Measurements from ENCODE around the gene LCN1.

LCN1 gene

GRCh38 chr9:135555203-135555602 is 34.0 kb downstream of the LCN1 start:
- Histone ChIP-seq H3K36me3 (ENCODE audit: insufficient read depth, low read length) (no peaks in the 10 kb centered on the region), H3K27me3 (ENCODE audit: control insufficient read depth, insufficient read depth, low read length) (no peaks in the 10 kb centered on the region), H3K4me1 (ENCODE audit: control insufficient read depth, insufficient read depth, low read length) (no peaks in the 10 kb centered on the region), H3K9ac (ENCODE audit: low read depth, low read length) (no peak overlapping the region), H3K4me2 (ENCODE audit: low read length) (no peak overlapping the region), H3K4me3 (ENCODE audit: low read length) (no peak overlapping the region), H3K9me3 (replicated peaks; ENCODE audit: low read length) (no peaks in the 10 kb centered on the region)

DNA sequence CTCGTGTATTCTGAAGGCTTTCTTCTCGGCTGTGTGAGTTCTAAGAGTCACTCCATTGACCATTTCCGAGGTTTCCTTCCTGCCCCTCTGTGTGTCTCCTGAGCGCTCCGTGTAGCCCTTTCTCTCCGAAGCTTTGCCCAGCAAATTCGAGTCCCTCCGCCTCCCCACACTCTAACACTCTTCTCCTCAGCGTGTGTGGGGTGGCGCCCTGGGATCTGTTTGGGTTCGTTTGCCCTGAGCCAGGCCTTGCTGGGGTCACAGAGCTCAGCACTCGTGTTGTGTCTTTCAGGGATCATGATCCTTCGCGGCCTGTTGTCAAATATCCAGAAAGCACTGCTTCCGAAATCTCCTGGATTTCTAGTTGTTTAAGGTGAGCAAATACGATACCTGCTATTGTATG is 34.7 kb downstream of the LCN1 start:
- no peaks in the 10 kb centered on the region for H3K4me1 ChIP-seq (ENCODE audit: control insufficient read depth, insufficient read depth, low read length)
- H3K4me3 ChIP-seq (ENCODE audit: low read length) = no peak overlapping the region
- H3K27me3 ChIP-seq (ENCODE audit: control insufficient read depth, insufficient read depth, low read length) = no peaks in the 10 kb centered on the region
- H3K4me2 ChIP-seq (ENCODE audit: low read length) = no peak overlapping the region
- H3K9me3 ChIP-seq (replicated peaks; ENCODE audit: low read length) = no peaks in the 10 kb centered on the region
- H3K9ac ChIP-seq (ENCODE audit: low read depth, low read length) = no peak overlapping the region
- H3K36me3 ChIP-seq (ENCODE audit: insufficient read depth, low read length) = no peaks in the 10 kb centered on the region

- no peaks in the 10 kb centered on the region for H3K9me3 ChIP-seq (replicated peaks; ENCODE audit: low read length)
- H3K4me3 ChIP-seq (ENCODE audit: low read length) = no peak overlapping the region
- no peak overlapping the region for H3K4me2 ChIP-seq (ENCODE audit: low read length)
- H3K9ac ChIP-seq (ENCODE audit: low read depth, low read length) = no peak overlapping the region
- no peaks in the 10 kb centered on the region for H3K27me3 ChIP-seq (ENCODE audit: control insufficient read depth, insufficient read depth, low read length)
- H3K36me3 ChIP-seq (ENCODE audit: insufficient read depth, low read length) = no peaks in the 10 kb centered on the region
- no peaks in the 10 kb centered on the region for H3K4me1 ChIP-seq (ENCODE audit: control insufficient read depth, insufficient read depth, low read length)
Measured at GRCh38 chr9:135559606-135560005, 38.4 kb downstream of the LCN1 start.

GRCh38 chr9:135561391-135562234 is 40.4 kb downstream of the LCN1 start, which contains the start of gene PAEP:
Gene PAEP, plus strand, starts transcription at chr9:135561756.
- Histone ChIP-seq H3K9me3 (replicated peaks; ENCODE audit: low read length) (no peaks in the 10 kb centered on the region), H3K4me1 (ENCODE audit: control insufficient read depth, insufficient read depth, low read length) (no peaks in the 10 kb centered on the region), H3K4me3 (ENCODE audit: low read length) (no peak within 1 kb of the TSS), H3K27me3 (ENCODE audit: control insufficient read depth, insufficient read depth, low read length) (no peaks in the 10 kb centered on the region), H3K4me2 (ENCODE audit: low read length) (no peak within 1 kb of the TSS), H3K9ac (ENCODE audit: low read depth, low read length) (no peak within 1 kb of the TSS), H3K36me3 (ENCODE audit: insufficient read depth, low read length) (no peaks in the 10 kb centered on the region)

DNA sequence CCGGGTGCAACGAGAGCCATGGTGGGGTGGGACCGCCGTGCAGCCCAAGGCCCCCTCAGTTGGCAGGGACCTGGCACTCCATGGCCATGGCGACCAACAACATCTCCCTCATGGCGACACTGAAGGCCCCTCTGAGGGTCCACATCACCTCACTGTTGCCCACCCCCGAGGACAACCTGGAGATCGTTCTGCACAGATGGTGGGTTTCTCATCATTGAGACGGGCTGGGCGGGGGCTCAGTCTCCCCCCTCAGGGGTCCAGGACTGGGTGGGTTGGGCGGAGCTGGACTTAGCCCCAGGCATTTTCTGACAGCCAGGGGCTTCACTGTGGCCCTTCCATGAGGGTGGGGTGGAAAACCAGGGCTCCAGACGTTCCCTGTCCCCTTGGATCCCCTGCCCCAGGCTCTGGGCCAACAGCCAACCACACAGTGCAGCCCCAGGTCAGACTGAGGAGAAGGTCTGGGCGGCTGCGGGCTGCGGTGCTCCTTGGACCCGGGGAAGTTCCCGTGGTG is 41.0 kb downstream of the LCN1 start:
- Histone ChIP-seq H3K27me3 (ENCODE audit: control insufficient read depth, insufficient read depth, low read length) (no peaks in the 10 kb centered on the region), H3K4me1 (ENCODE audit: control insufficient read depth, insufficient read depth, low read length) (no peaks in the 10 kb centered on the region), H3K4me3 (ENCODE audit: low read length) (no peak overlapping the region), H3K9me3 (replicated peaks; ENCODE audit: low read length) (no peaks in the 10 kb centered on the region), H3K36me3 (ENCODE audit: insufficient read depth, low read length) (no peaks in the 10 kb centered on the region), H3K4me2 (ENCODE audit: low read length) (no peak overlapping the region), H3K9ac (ENCODE audit: low read depth, low read length) (no peak overlapping the region)

DNA sequence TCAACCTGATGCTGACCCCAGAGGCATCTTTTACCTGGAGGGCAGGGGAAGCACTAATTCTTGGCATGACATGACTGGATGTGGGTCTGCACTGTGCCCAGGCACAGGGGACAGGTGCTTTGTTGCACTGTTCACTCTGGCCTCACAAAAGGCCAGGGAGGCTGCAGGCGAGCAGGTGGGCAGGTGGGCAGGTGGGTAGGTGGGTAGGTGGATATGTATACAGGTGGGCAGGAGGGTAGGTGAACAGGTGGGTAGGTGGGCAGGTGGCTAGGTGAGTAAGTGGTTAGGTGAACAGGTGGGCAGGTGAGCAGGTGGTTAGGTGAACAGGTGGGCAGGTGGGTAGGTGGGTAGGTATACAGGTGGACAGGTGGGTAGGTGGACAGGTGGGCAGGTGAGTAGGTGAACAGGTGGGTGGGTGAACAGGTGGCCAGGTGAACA is 41.8 kb downstream of the LCN1 start:
- H3K4me2 ChIP-seq (ENCODE audit: low read length) = no peak overlapping the region
- H3K36me3 ChIP-seq (ENCODE audit: insufficient read depth, low read length) = no peaks in the 10 kb centered on the region
- H3K27me3 ChIP-seq (ENCODE audit: control insufficient read depth, insufficient read depth, low read length) = no peaks in the 10 kb centered on the region
- no peaks in the 10 kb centered on the region for H3K9me3 ChIP-seq (replicated peaks; ENCODE audit: low read length)
- no peak overlapping the region for H3K4me3 ChIP-seq (ENCODE audit: low read length)
- no peak overlapping the region for H3K9ac ChIP-seq (ENCODE audit: low read depth, low read length)
- H3K4me1 ChIP-seq (ENCODE audit: control insufficient read depth, insufficient read depth, low read length) = no peaks in the 10 kb centered on the region

DNA sequence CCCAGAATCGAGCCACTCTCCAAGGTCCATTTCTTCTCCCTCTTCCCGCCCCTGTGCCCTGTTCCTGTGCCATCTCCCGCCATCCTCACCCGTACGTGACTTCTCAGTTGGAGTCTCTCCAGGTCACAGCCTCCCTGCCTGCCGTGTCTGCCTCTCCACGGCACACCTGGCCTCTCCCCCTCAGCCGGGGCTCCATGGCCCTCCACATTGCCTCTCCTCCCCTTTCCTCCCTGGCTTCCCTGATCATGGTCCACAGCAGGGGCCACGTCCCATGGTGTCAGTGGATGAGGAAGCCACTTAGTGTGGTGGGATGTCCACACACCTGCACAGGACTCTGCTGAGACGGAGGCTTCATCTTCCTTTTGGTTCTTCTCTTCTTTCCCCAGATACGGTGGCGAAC is 42.6 kb downstream of the LCN1 start:
- Histone ChIP-seq H3K4me3 (ENCODE audit: low read length) (no peak overlapping the region), H3K9ac (ENCODE audit: low read depth, low read length) (no peak overlapping the region), H3K9me3 (replicated peaks; ENCODE audit: low read length) (no peaks in the 10 kb centered on the region), H3K36me3 (ENCODE audit: insufficient read depth, low read length) (no peaks in the 10 kb centered on the region), H3K4me1 (ENCODE audit: control insufficient read depth, insufficient read depth, low read length) (no peaks in the 10 kb centered on the region), H3K27me3 (ENCODE audit: control insufficient read depth, insufficient read depth, low read length) (no peaks in the 10 kb centered on the region), H3K4me2 (ENCODE audit: low read length) (no peak overlapping the region)

DNA sequence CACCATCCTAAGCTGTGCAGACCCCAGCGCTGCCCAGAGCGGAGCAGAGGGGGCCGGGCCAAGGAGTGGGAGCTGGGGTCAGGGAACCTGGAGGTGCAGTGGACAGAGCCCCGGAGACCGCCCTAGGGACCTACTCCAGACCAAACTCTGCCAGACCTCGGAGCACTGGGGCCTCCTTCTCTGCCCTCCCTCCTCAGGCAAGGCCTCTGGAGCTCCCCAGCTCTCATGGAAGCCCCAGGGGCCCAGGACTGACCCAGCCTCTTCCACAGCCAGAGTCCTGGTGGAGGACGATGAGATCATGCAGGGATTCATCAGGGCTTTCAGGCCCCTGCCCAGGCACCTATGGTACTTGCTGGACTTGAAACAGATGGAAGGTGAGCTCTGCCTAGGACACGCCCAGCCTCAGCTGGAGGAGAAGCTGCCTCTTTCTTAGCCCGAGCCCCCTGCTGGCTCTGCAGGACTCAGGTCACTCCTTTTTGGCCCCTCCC is 43.9 kb downstream of the LCN1 start:
- H3K4me2 ChIP-seq (ENCODE audit: low read length) = no peak overlapping the region
- H3K4me3 ChIP-seq (ENCODE audit: low read length) = no peak overlapping the region
- H3K36me3 ChIP-seq (ENCODE audit: insufficient read depth, low read length) = no peaks in the 10 kb centered on the region
- H3K4me1 ChIP-seq (ENCODE audit: control insufficient read depth, insufficient read depth, low read length) = no peaks in the 10 kb centered on the region
- no peak overlapping the region for H3K9ac ChIP-seq (ENCODE audit: low read depth, low read length)
- H3K9me3 ChIP-seq (replicated peaks; ENCODE audit: low read length) = no peaks in the 10 kb centered on the region
- no peaks in the 10 kb centered on the region for H3K27me3 ChIP-seq (ENCODE audit: control insufficient read depth, insufficient read depth, low read length)

DNA sequence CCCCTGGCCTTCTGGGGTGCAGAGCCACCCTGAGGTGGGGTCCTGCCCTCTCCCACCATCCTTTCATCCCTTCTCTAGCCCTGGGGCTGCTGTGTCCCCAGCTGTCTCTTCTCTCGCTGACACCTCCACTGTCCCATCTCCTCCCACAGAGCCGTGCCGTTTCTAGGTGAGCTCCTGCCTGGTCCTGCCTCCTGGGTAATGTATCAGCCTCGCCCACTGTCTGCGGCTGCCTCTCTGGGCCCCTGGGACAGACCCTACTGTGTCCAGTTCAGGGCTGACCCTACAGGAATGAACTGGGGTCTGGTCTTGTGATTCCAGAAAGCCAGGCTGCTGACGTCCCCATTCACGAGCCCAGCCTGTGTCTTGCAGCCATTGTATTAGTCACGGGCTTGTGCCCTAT is 44.4 kb downstream of the LCN1 start:
- H3K4me3 ChIP-seq (ENCODE audit: low read length) = no peak overlapping the region
- no peaks in the 10 kb centered on the region for H3K27me3 ChIP-seq (ENCODE audit: control insufficient read depth, insufficient read depth, low read length)
- H3K9me3 ChIP-seq (replicated peaks; ENCODE audit: low read length) = no peaks in the 10 kb centered on the region
- no peak overlapping the region for H3K4me2 ChIP-seq (ENCODE audit: low read length)
- no peaks in the 10 kb centered on the region for H3K36me3 ChIP-seq (ENCODE audit: insufficient read depth, low read length)
- no peaks in the 10 kb centered on the region for H3K4me1 ChIP-seq (ENCODE audit: control insufficient read depth, insufficient read depth, low read length)
- H3K9ac ChIP-seq (ENCODE audit: low read depth, low read length) = no peak overlapping the region

- no peak overlapping the region for H3K4me3 ChIP-seq (ENCODE audit: low read length)
- no peaks in the 10 kb centered on the region for H3K27me3 ChIP-seq (ENCODE audit: control insufficient read depth, insufficient read depth, low read length)
- H3K9me3 ChIP-seq (replicated peaks; ENCODE audit: low read length) = no peaks in the 10 kb centered on the region
- H3K4me1 ChIP-seq (ENCODE audit: control insufficient read depth, insufficient read depth, low read length) = no peaks in the 10 kb centered on the region
- no peak overlapping the region for H3K9ac ChIP-seq (ENCODE audit: low read depth, low read length)
- no peak overlapping the region for H3K4me2 ChIP-seq (ENCODE audit: low read length)
- no peaks in the 10 kb centered on the region for H3K36me3 ChIP-seq (ENCODE audit: insufficient read depth, low read length)
Measured at GRCh38 chr9:135566552-135566951, 45.3 kb downstream of the LCN1 start.

GRCh38 chr9:135567311-135567710 is 46.1 kb downstream of the LCN1 start:
- no peak overlapping the region for H3K4me3 ChIP-seq (ENCODE audit: low read length)
- no peaks in the 10 kb centered on the region for H3K4me1 ChIP-seq (ENCODE audit: control insufficient read depth, insufficient read depth, low read length)
- H3K9ac ChIP-seq (ENCODE audit: low read depth, low read length) = no peak overlapping the region
- H3K36me3 ChIP-seq (ENCODE audit: insufficient read depth, low read length) = no peaks in the 10 kb centered on the region
- no peaks in the 10 kb centered on the region for H3K27me3 ChIP-seq (ENCODE audit: control insufficient read depth, insufficient read depth, low read length)
- no peaks in the 10 kb centered on the region for H3K9me3 ChIP-seq (replicated peaks; ENCODE audit: low read length)
- H3K4me2 ChIP-seq (ENCODE audit: low read length) = no peak overlapping the region

- no peaks in the 10 kb centered on the region for H3K9me3 ChIP-seq (replicated peaks; ENCODE audit: low read length)
- H3K9ac ChIP-seq (ENCODE audit: low read depth, low read length) = no peak overlapping the region
- no peaks in the 10 kb centered on the region for H3K27me3 ChIP-seq (ENCODE audit: control insufficient read depth, insufficient read depth, low read length)
- H3K4me2 ChIP-seq (ENCODE audit: low read length) = no peak overlapping the region
- H3K4me1 ChIP-seq (ENCODE audit: control insufficient read depth, insufficient read depth, low read length) = no peaks in the 10 kb centered on the region
- no peak overlapping the region for H3K4me3 ChIP-seq (ENCODE audit: low read length)
- no peaks in the 10 kb centered on the region for H3K36me3 ChIP-seq (ENCODE audit: insufficient read depth, low read length)
Measured at GRCh38 chr9:135568026-135568425, 46.8 kb downstream of the LCN1 start.

Measured in skeletal muscle satellite cell (primary cell).